GM21447 (cell line): ENCODE results near the gene SPTBN2.
A peak's percentile ranks its signal among the peaks of the same experiment; 100 is the strongest.
"Not testable (repeated sequence)": the region's sequence is repeated elsewhere in the genome, so short reads cannot be mapped to it uniquely, and the experiment has no call there.

Experiments used
- ATAC-seq: cut with Tn5 transposase; IDR thresholded peaks from one replicate; pipeline ENCODE4 v1.9.1; 2021; ENCODE audit not compliant: unreplicated experiment

SPTBN2 gene

GRCh38 chr11:66641834-66642233, 87.2 kb downstream of the SPTBN2 start:
- ATAC-seq = no peak

GRCh38 chr11:66639814-66640340, 89.1 kb downstream of the SPTBN2 start:
- not testable (repeated sequence) for ATAC-seq

DNA sequence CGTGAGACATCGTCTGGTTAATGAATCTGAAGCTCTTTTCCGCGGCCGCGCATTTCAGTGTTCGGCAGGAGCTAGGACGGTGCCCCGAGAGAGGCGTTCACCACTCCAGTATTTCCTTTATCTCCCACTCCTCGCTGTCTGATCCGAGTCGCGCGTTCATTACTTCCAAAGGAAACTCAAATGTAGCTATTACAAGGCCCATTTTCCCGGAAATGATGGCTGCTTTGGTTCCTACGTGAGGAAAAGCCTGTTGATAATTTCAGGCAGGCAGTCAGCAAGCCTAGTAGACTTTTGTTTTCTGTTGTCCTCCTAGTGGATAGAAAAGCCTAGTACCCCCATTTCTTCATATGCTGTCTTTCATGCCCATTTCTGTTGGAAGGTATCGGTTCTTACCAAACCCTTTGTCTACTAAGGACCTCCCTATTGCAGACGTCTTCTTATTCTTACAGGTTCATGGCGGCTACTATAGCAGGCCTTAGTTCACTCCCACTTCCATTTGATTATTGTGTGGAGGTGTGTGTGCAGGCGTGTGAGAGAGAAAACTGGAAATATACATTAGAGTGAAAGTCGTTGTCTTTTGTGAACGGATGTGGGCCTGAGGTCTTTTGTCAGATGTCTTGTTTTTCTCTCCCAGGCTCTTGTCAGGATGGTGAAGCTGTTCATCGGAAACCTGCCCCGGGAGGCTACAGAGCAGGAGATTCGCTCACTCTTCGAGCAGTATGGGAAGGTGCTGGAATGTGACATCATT, 89.8 kb downstream of the SPTBN2 start:
- no peak for ATAC-seq

DNA sequence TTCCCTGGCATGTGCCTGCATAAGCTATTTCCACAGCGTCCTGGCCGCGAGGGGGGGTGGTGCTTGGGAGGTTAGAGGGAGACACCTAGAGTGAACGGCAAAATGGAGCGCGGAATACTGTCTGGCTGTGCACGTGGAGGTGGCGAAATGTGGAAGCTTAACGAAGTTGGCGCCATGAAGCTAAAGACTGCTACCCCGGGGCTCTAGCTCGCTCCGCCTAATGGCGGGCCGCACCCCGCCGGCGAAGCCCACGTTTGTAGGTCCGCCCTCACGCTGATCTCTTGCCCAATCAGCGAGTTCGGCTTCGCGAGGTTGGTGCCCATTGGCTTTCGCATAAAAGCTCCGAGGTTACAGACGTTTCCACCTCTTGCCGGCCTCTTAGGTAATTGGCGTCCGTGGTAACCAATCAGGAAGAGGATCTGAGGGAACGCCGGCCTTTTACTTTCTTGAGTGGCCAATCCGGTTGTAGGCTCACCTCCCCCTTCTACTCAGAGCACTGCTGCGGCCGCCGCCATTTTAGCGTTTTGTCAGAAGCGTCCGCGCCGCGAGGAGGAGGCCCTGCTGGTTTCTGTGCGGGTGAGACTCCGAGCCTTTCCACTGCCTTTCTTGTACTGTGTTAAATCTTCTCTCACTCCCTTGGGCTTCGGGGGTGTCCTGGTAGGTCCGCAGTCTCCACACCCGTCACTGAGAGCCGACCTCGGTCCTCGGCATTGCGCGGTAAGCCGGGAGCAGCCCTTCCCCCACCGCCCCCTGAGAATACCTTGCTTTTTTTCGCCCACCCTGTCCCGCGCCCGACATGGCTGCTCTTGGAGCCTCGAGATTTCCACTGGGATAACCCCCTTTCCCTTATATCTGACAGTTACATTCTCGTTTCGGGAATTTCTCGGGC, 90.6 kb downstream of the SPTBN2 start, which contains the start of gene RBM4:
RBM4 (plus strand) TSS at position 527 of the 889 bp plus-strand sequence. CDS start 1,009 bp downstream, outside the sequence.
- ATAC-seq = peak; percentile 97

GRCh38 chr11:66637557-66638176, 91.3 kb downstream of the SPTBN2 start:
- ATAC-seq = no peak

GRCh38 chr11:66636411-66636810, 92.6 kb downstream of the SPTBN2 start:
- ATAC-seq = no peak
